GM12891 (cell line): ENCODE results near the gene UGT1A7.

Source experiments
- DNase-seq: peaks from one replicate; pipeline ENCODE4 v3.0.0; 2011; ENCODE audit warnings: low spot score; ENCODE audit not compliant: insufficient read length
- FAIRE-seq: peaks from 2 replicates; lab custom pipeline; 2011; peaks lifted over from hg19 to GRCh38; lab: Jason Lieb, UNC
- PAX5 ChIP-seq: IDR thresholded peaks from 2 replicates; pipeline ENCODE4 v1.6.1; 2011; ENCODE audit warnings: low read length, moderate library complexity, mild to moderate bottlenecking; ENCODE audit not compliant: insufficient read depth, severe bottlenecking
- POLR2A ChIP-seq: IDR thresholded peaks from 2 replicates; pipeline ENCODE4 v1.6.1; 2011; ENCODE audit warnings: low read depth, low read length, control low read depth
- POLR2AphosphoS5 ChIP-seq: IDR thresholded peaks from 2 replicates; pipeline ENCODE4 v1.6.1; 2011; ENCODE audit warnings: low read depth, low read length, control low read depth
- POU2F2 ChIP-seq: IDR thresholded peaks from 2 replicates; pipeline ENCODE4 v1.6.1; 2011; ENCODE audit warnings: low read depth, mild to moderate bottlenecking, control low read depth, low read length, moderate library complexity
- SPI1 ChIP-seq: IDR thresholded peaks from 2 replicates; pipeline ENCODE4 v1.6.1; 2011; ENCODE audit warnings: low read depth, low read length, control low read depth
- TAF1 ChIP-seq: IDR thresholded peaks from 2 replicates; pipeline ENCODE4 v1.6.1; 2011; ENCODE audit warnings: low read depth, low read length, control low read depth

The UGT1A7 gene

DNA sequence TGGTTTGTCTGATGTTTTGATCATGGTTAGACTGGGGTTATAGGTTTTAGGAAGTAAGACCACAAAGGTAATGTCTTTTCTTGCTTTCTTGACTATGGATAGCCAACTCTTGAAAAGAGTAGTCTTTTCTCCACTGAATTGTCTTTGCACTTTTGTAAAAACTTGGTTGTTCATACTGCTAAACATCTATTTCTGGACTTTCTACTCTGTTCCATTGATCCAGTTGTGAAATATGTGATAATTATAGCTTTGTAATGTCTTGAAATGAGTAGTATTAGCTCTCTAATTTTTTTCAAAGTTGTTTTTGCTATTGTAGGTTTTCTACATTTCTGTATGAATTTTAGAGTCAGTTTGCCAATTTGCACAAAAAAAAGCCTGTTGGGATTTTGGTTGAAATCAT is 23.1 kb upstream of the UGT1A7 start:
- FAIRE-seq (no peak), DNase-seq (no peak)
- TF ChIP-seq PAX5 (no peak), TAF1 (no peak), POLR2A (no peak), POLR2AphosphoS5 (no peak), SPI1 (no peak), POU2F2 (no peak)

DNA sequence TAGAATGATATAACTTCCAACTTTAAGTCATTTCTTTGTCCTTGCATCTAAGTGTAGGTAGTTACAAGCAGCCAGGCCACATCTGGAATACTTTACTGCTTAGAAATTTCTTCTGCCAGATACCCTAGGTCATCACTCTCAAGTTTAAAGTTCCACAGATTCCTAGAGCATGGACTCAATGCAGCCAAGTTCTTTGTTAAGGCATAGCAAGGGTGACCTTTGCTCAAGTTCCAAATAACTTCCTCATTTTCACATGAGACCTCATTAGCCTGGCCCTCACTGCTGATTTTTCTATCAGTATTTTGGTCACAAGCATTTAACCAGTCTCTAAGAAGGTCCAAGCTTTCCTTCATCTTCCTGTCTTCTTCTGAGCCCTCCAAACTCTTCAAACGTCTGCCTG is 17.8 kb upstream of the UGT1A7 start:
- FAIRE-seq = no peak
- TF ChIP-seq POLR2AphosphoS5 = no peak
- TF ChIP-seq PAX5 = no peak
- no peak for TF ChIP-seq SPI1
- DNase-seq = no peak

DNA sequence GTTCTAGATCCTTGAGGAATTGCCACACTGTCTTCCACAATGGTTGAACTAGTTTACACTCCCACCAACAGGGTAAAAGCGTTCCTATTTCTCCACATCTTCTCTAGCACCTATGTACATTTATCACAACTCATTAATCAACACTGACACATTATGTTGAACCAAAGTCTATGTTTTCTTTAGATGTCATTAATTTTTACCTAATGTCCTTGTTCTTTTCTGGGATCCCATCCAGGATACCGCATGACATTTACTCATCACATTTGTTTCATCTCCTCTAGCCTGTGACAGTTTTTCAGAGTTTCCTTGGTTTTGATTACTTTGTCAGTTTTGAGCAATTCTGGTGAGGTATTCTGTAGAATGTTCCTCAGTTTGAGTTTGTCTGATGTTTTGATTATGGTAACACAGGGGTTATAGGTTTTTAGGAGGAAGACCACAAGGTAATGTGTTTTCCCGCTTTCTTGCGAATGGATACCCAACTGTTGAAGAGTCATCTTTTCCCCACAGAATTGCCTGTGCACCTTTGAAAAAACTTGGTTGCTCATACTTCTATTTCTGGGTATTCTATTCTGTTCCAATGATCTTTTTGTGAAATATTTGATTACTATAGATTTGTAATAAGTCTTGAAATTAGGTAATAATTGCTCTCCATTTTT is 13.0 kb upstream of the UGT1A7 start:
- FAIRE-seq (no peak), DNase-seq (no peak)
- TF ChIP-seq POU2F2 (no peak), PAX5 (no peak), POLR2A (no peak), POLR2AphosphoS5 (no peak), TAF1 (no peak), SPI1 (no peak)

DNA sequence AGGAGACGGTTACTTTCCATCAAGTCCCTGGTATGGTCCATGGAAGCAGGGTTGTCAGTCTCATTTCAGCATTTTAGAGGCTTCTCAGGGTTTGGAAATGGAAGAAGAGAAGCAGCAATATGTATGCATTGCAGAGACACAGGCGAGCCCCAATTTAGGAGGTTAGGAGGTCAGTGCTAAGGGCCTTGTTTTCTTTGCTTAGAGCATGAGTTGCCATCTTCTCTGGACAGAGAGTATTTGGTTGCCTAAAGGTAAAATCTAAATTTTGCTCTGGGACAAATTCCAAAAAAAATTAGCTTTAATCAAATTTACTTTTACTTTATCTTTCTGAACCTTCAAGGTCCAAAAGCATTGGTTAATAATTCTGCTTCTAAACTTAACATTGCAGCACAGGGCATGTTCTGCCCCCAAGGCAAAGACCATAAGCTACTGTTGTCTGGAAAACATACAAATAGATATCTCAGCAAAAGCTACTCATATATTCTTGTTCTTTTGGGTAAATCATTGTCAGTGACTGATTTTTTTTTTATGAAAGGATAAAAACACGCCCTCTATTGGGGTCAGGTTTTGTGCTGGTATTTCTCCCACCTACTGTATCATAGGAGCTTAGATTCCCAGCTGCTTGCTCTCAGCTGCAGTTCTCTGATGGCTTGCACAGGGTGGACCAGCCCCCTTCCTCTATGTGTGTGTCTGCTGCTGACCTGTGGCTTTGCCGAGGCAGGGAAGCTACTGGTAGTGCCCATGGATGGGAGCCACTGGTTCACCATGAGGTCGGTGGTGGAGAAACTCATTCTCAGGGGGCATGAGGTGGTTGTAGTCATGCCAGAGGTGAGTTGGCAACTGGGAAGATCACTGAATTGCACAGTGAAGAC is 10.2 kb upstream of the UGT1A7 start, which contains the start of gene UGT1A9:
TSS of gene UGT1A9 (plus strand) at position 609 of the 872 bp plus-strand sequence. CDS start at position 646, 37 bp downstream.
- no peak for TF ChIP-seq POLR2A
- no peak for TF ChIP-seq POLR2AphosphoS5
- no peak for TF ChIP-seq TAF1
- TF ChIP-seq POU2F2 = no peak
- no peak for TF ChIP-seq SPI1
- no peak for TF ChIP-seq PAX5
- DNase-seq = no peak
- FAIRE-seq = no peak

DNA sequence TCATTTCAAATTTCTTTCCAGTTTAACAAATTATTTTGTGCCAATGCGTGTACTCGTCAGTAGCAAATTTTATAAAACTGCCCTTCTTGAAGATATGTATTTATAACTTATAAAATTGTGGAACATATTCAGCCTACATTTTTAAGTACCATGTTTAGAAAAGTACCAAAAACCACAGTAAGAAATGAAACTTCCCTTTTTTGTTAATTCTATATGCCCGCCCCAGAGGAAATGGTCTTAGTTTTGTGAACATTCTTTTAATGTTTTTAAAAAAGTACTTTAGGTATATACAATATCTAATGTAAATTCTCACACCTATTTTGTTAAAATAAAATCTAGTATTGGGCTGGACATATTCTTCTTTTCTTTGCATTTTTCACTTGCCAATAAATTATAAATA is 8.8 kb upstream of the UGT1A7 start:
- DNase-seq (no peak), FAIRE-seq (no peak)
- TF ChIP-seq POLR2A (no peak), SPI1 (no peak), POU2F2 (no peak), TAF1 (no peak), PAX5 (no peak), POLR2AphosphoS5 (no peak)

DNA sequence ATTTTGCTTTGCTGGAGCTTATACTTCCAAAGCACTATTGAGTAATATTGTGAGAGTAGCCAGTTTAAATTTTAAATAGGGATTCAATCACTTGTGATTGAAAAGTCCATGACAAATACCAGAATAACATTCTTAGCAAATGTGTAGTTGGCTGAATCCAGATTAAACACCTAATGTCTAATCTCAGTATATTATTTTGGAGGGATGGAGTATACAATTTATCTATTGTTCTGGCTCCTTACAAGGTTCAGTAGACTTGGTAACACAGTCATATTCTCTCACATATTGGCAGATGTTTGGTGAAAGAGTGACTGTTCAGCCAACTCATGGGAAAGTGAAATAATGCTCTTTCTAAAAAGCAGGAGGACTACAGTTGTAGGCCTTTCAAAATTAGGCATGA is 7.8 kb upstream of the UGT1A7 start:
- TF ChIP-seq POU2F2 (no peak), POLR2A (no peak), SPI1 (no peak), POLR2AphosphoS5 (no peak), TAF1 (no peak), PAX5 (no peak)
- no peak for FAIRE-seq
- no peak for DNase-seq

DNA sequence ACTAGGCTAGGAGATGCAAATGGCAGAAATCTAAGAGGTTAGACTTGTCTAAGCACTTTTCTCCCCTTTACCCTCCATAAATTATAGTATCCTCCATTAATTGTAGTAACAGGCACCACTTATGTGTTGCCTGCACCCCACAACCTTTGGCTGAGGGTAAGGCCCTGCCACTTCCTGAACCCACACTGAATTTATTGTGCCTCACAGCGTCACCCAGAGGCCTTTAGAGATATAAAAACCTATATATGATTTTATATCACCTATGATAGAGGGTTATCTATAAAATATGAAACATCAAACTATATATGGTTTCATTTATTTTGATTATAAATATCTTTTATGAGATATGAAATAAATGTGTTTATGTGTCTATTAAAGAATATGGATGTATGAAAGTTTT is 7.4 kb upstream of the UGT1A7 start:
- TF ChIP-seq POLR2A = no peak
- TF ChIP-seq POU2F2 = no peak
- TF ChIP-seq PAX5 = no peak
- no peak for TF ChIP-seq TAF1
- TF ChIP-seq SPI1 = no peak
- no peak for TF ChIP-seq POLR2AphosphoS5
- DNase-seq (no peak), FAIRE-seq (no peak)

DNA sequence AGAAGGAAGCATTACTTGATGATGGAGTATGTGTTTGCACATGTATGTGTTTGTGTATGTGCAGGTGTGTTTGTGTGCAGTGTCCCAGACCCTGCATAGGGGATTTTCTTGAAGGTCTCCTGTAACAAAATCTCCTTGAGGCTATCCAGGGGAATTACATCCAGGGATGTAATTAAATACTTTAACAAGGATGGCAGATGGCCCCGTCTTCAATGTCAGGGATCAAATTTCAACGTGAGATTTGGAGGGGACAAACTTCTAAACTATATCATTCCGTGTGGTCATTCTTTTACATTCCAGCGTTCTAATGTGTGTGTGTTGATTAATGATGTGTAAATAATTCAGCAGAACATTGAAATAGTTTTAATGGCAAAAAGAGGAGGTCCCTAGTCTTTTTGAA is 6.7 kb upstream of the UGT1A7 start:
- TF ChIP-seq PAX5 (no peak), POU2F2 (no peak), SPI1 (no peak), POLR2A (no peak), TAF1 (no peak), POLR2AphosphoS5 (no peak)

DNA sequence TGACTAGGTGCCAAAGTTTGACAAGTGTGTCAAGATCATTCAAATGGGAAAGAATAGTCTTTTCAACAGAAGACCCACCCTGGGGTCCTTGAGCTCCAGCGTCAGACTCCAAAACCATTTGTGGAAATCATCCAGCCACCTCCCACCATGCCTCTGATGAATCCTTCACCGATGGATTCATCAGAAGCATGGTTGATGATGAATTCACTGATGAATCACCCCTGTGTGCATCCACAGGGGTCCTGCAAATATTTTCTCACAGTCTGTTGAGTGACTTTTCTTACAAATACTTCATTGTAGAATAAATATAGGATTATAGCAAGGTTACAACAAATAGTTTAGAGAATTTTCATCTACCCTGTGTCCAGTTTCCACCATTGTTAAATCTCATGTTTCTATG is 5.7 kb upstream of the UGT1A7 start:
- DNase-seq (no peak), FAIRE-seq (no peak)
- no peak for TF ChIP-seq PAX5
- TF ChIP-seq SPI1 = no peak

More for the DNA sequence above, 6.7 kb upstream of the UGT1A7 start:
- no peak for DNase-seq
- no peak for FAIRE-seq

DNA sequence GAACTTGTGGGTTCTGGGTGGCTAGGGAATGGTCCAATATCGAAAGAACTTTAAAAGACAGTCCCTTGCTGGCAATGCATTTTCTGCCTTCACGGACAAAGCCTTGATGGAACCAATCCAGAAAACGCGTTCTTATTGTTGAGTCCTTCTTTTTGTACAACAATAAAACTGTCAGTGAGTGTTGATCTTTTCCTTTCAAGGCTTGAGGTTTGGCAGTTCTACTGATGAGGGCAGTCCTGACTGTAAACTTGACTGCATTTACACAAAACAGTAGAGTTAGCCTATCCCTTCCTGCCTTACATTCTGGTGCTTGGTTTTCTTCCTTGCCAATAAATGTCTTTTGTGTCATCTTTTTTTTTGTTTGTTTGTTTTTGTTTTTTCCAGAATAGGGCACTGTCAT is 2.5 kb upstream of the UGT1A7 start:
- DNase-seq (no peak), FAIRE-seq (no peak)
- TF ChIP-seq POLR2A = no peak
- no peak for TF ChIP-seq POLR2AphosphoS5
- TF ChIP-seq PAX5 = no peak
- no peak for TF ChIP-seq SPI1
- TF ChIP-seq TAF1 = no peak
- no peak for TF ChIP-seq POU2F2
